ENCODE data around the gene AK2.

AK2 gene

DNA sequence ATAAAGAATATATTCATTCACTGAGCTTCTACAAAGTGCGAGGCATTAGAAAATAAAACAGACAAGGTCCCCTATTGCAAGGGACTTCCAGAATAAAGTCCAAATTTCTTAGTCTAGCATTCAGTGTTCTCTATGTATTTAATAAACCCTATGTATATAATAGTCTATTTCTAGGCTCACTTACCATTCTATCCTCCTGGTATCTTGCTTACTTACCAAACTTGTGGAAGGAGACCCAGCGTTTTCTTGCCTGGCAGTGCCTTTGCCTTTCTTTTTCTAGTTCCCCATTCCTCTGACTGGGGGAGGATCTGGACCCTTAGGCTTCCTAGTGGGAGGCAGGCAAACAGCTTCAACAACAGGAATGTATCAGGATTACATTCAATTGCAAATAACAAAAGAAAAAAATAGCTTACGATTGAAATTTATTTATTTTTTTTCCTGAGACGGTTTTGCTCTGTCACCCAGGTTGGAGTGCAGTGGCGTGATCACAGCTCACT is 71.4 kb downstream of the AK2 start:
- H3K4me3 Mint-ChIP-seq = peak overlapping the region; percentile 90
- H3K27me3 Mint-ChIP-seq = peaks cover 3% of the 10 kb centered on the region
- H3K36me3 Mint-ChIP-seq = peaks cover 4% of the 10 kb centered on the region
- peaks cover 37% of the 10 kb centered on the region for H3K4me1 Mint-ChIP-seq (ENCODE audit: low read depth)
- H3K9me3 Mint-ChIP-seq (ENCODE audit: low read depth) = no peaks in the 10 kb centered on the region
- peak overlapping the region; percentile 90 for H3K27ac Mint-ChIP-seq

DNA sequence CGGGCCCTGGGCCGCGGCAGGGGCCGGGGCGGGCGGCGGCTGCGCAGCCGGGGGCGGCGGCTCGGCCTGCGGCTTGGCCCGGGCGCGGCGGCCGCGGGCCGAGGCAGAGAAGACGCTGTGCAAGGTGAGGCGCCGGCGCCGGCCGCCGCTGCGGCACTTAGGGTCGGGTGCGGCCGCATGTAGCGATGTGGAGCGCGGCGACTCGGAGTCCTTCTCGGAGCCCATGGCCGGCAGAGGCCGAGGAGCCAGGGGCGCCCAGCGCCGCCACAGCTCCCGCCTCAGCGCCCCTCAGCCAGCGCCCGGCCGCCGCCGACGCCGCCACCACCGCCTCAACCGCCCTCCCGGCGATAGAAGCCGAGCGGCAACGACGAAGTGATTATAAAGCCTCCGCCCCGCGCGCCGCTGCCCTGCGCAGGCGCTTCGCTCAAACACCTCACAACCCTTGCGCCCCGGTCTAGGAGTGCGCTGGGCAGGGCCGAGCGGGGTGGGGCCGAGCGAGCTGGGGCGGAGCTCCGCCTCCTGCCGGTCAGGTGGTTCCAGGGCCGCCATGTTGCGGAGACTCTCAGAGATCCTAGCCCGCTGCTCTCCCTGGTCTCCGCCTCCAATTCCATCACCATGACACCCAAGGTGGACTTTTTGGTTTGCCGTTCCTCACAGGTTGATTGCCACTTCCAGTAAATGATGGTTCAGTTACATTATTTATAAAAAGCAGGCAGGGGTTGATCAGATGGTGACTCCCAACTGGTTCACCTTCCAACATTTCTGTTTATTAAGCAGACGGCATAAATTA is 72.0 kb downstream of the AK2 start, which contains the start of gene RNF19B:
Gene RNF19B (minus strand): TSS at position 349 of the 790 bp plus-strand sequence. CDS start 124 bp downstream, at position 225.
- H3K36me3 Mint-ChIP-seq = peaks cover 4% of the 10 kb centered on the region
- H3K27ac Mint-ChIP-seq = peak within 1 kb of the TSS; percentile 90
- H3K9me3 Mint-ChIP-seq (ENCODE audit: low read depth) = no peaks in the 10 kb centered on the region
- H3K4me3 Mint-ChIP-seq = peak within 1 kb of the TSS; percentile 90
- H3K27me3 Mint-ChIP-seq = peaks cover 3% of the 10 kb centered on the region
- peaks cover 40% of the 10 kb centered on the region for H3K4me1 Mint-ChIP-seq (ENCODE audit: low read depth)

DNA sequence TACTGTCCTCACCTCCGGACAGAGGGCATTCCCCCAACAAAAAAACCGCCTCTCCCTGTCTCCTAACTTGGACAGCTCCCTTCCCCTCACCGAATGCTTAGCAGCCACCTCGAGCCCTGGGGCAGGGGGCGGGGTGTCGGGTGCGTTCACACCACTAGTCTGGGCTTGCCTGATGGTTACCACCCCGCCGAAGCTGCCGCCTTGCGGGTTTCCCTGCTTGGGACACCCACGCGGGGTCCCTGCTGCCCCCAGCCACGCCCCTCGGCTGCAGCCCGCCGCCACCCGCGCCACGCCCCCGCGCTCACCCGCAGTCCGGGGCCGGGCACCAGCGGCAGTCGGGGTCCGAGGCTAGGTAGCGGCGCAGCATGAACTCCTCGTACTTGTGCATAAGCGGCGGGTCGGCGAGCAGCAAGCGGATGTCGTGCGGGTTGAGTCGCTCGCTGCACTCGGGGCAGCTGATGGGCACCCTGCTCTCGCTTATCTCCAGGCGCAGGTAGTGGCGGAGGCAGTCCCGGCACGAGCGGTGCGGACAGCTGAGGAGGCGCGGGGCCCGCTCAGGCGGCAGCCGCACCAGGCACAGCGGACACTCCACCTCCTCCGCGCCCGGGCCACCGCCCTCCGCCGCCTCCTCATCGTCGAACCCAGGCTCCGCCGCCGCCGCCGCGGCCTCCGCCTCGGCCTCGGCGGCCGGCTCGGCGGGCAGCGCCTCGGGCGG is 72.8 kb downstream of the AK2 start:
- H3K4me3 Mint-ChIP-seq = peak overlapping the region; percentile 89
- no peaks in the 10 kb centered on the region for H3K9me3 Mint-ChIP-seq (ENCODE audit: low read depth)
- peaks cover 46% of the 10 kb centered on the region for H3K4me1 Mint-ChIP-seq (ENCODE audit: low read depth)
- H3K36me3 Mint-ChIP-seq = peaks cover 6% of the 10 kb centered on the region
- H3K27me3 Mint-ChIP-seq = peaks cover 3% of the 10 kb centered on the region
- H3K27ac Mint-ChIP-seq = no peak overlapping the region

DNA sequence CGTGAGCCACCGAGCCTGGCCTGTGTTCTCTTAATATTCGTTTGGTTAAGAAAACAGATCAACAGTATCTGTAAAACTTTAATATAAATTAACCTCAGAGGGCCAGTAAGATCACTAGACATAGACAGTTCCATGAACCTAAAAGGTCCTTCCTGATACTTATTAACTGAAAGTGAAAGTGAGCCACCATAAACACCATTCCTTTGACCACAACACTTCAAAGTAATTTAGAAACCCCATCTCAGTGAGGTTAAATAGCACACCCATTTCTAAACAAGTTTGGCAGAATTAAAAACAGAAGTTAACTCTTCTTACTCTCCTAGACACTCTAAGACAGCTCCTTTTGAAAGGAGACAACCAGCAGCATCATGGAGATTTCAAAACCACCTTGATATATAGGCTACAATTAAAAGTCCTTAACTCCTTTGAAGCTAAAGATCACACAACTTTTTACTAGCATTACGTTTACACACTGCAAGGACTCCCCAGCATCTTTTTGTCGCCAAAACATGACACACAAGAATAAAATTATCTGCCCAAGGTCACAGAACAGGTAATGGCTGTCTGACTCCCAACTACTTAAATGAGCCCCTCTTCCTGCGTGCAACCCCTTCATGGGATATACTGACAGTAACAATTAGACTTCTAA is 74.3 kb downstream of the AK2 start:
- Mint-ChIP-seq H3K27ac (peak overlapping the region; percentile 61), H3K4me3 (peak overlapping the region; percentile 89), H3K4me1 (ENCODE audit: low read depth) (peaks cover 55% of the 10 kb centered on the region), H3K36me3 (peaks cover 4% of the 10 kb centered on the region), H3K27me3 (no peaks in the 10 kb centered on the region), H3K9me3 (ENCODE audit: low read depth) (no peaks in the 10 kb centered on the region)

DNA sequence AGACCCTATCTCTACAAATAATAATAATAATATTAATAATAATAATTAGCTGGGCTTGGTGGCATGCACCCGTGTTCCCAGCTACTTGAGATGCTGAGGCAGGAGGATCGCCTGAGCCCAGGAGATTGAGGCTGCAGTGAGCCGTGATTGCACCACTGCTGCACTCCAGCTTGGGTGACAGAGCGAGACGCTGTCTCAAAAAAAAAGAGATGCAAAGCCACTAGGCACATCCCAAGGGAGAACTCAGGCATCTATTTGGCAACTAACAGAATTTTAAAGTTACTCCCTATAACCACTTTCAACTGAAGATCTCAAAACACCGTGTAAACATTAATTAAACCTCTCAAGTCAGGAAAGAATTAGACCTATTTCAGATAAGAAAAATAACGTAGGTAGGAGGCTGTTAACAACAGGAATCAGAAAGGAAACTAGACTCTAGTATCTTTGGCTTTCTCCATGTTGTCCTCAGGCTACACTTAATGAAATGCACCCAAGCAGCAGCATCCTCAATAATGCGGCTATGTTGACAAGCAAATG is 75.8 kb downstream of the AK2 start:
- Mint-ChIP-seq H3K4me3 (no peak overlapping the region), H3K4me1 (ENCODE audit: low read depth) (peaks cover 59% of the 10 kb centered on the region), H3K27me3 (no peaks in the 10 kb centered on the region), H3K36me3 (peaks cover 4% of the 10 kb centered on the region), H3K27ac (no peak overlapping the region), H3K9me3 (ENCODE audit: low read depth) (no peaks in the 10 kb centered on the region)

DNA sequence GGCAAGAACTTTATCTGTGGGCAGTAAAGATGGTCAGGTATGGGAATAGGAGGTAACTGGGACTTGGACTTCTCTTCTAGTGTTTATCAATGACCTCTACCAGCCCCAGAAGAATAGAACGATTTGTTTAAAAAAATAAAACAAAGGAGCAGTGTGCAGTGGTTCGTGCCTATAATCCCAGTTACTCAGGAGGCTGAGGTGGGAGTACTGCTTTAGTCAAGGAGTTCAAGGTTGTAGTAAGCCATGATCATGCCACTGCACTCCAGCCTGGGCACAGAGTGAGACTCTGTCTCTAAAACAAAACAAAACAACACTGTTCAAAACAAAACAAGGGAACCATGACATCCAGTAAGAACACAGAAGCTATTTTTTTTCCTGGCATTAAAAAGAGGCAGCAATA is 76.3 kb downstream of the AK2 start:
- H3K27me3 Mint-ChIP-seq = no peaks in the 10 kb centered on the region
- H3K36me3 Mint-ChIP-seq = peaks cover 4% of the 10 kb centered on the region
- H3K4me3 Mint-ChIP-seq = no peak overlapping the region
- peaks cover 62% of the 10 kb centered on the region for H3K4me1 Mint-ChIP-seq (ENCODE audit: low read depth)
- no peak overlapping the region for H3K27ac Mint-ChIP-seq
- no peaks in the 10 kb centered on the region for H3K9me3 Mint-ChIP-seq (ENCODE audit: low read depth)

DNA sequence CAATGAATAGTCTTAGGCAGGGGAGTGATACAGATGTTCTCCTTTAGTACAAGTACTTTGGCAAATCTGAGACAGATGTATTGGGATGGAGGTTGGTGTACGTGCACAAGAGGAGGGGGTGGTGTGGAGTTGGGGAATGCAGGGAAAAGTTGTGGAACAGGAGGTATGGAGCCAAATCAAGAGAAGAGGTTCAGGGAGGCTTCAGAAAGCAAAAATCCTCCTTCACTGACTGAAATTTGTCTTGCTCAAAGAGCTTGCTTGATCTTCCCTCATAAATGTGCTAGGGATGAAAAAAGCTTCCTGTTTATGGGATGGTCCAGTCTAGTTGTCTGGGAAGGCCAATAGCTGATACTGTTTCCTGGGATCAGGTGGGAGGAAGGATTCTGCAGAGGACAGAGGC is 77.9 kb downstream of the AK2 start:
- Mint-ChIP-seq H3K27me3 (no peaks in the 10 kb centered on the region), H3K36me3 (peaks cover 4% of the 10 kb centered on the region), H3K4me3 (no peak overlapping the region), H3K27ac (peak overlapping the region; percentile 46), H3K9me3 (ENCODE audit: low read depth) (no peaks in the 10 kb centered on the region), H3K4me1 (ENCODE audit: low read depth) (peaks cover 66% of the 10 kb centered on the region)
